GM08714 (cell line): ENCODE measurements around the gene NUDT12.

Experiments
- H3K4me3 ChIP-seq: fragments of 200-500 bp; sonication (Bioruptor generic); 2 replicates; pipeline ENCODE4 v1.5.1; 2014; ENCODE audit warnings: mild to moderate bottlenecking, low read length, inconsistent platforms
- ZNF274 ChIP-seq: IDR thresholded peaks from 2 replicates; pipeline ENCODE4 v1.6.1; 2012; ENCODE audit warnings: mild to moderate bottlenecking, low read depth, low read length

The NUDT12 gene

GRCh38 chr5:103562453-103563157 is at the start of gene NUDT12:
TSS of gene NUDT12 (minus strand) at chr5:103562789. CDS start at chr5:103560248, 2,541 bp downstream.
- no peak for TF ChIP-seq ZNF274
- peak within 1 kb of the TSS; percentile 92 for H3K4me3 ChIP-seq

- TF ChIP-seq ZNF274: no peak
- no peak overlapping the region for H3K4me3 ChIP-seq
Observed at GRCh38 chr5:103607346-103607745, 44.8 kb upstream of the NUDT12 start.

- H3K4me3 ChIP-seq: no peak overlapping the region
- TF ChIP-seq ZNF274: no peak
Observed at GRCh38 chr5:103605277-103605676, 42.7 kb upstream of the NUDT12 start.

GRCh38 chr5:103602438-103602837 is 39.8 kb upstream of the NUDT12 start:
- TF ChIP-seq ZNF274: no peak
- no peak overlapping the region for H3K4me3 ChIP-seq

GRCh38 chr5:103601314-103601713 is 38.7 kb upstream of the NUDT12 start:
- TF ChIP-seq ZNF274: no peak
- H3K4me3 ChIP-seq: no peak overlapping the region

GRCh38 chr5:103600086-103600485 is 37.5 kb upstream of the NUDT12 start:
- no peak overlapping the region for H3K4me3 ChIP-seq
- no peak for TF ChIP-seq ZNF274

GRCh38 chr5:103598997-103599566 is 36.5 kb upstream of the NUDT12 start:
- no peak for TF ChIP-seq ZNF274

GRCh38 chr5:103590221-103590620 is 27.6 kb upstream of the NUDT12 start:
- TF ChIP-seq ZNF274: no peak
- no peak overlapping the region for H3K4me3 ChIP-seq

More at GRCh38 chr5:103598997-103599566, 36.5 kb upstream of the NUDT12 start:
- no peak overlapping the region for H3K4me3 ChIP-seq

GRCh38 chr5:103589776-103590175 is 27.2 kb upstream of the NUDT12 start:
- no peak for TF ChIP-seq ZNF274
- no peak overlapping the region for H3K4me3 ChIP-seq

- TF ChIP-seq ZNF274: no peak
- H3K4me3 ChIP-seq: no peak overlapping the region
Observed at GRCh38 chr5:103589357-103589756, 26.8 kb upstream of the NUDT12 start.

GRCh38 chr5:103587185-103587748 is 24.7 kb upstream of the NUDT12 start:
- no peak for TF ChIP-seq ZNF274

GRCh38 chr5:103582364-103582763 is 19.8 kb upstream of the NUDT12 start:
- TF ChIP-seq ZNF274: no peak
- H3K4me3 ChIP-seq: no peak overlapping the region

More at GRCh38 chr5:103587185-103587748, 24.7 kb upstream of the NUDT12 start:
- H3K4me3 ChIP-seq: no peak overlapping the region

- no peak for TF ChIP-seq ZNF274
- H3K4me3 ChIP-seq: no peak overlapping the region
Observed at GRCh38 chr5:103573411-103573810, 10.8 kb upstream of the NUDT12 start.

GRCh38 chr5:103572454-103572853 is 9.9 kb upstream of the NUDT12 start:
- no peak for TF ChIP-seq ZNF274
- H3K4me3 ChIP-seq: no peak overlapping the region

- no peak for TF ChIP-seq ZNF274
- H3K4me3 ChIP-seq: no peak overlapping the region
Observed at GRCh38 chr5:103571730-103572129, 9.1 kb upstream of the NUDT12 start.

GRCh38 chr5:103569313-103570060 is 6.9 kb upstream of the NUDT12 start:
- TF ChIP-seq ZNF274: no peak
- no peak overlapping the region for H3K4me3 ChIP-seq
